Activated effector memory CD4-positive, alpha-beta T cell treated with anti-CD3 and anti-CD28 coated beads, Interleukin-2, amount 50 U/mL, for 16 hours (primary cell): ENCODE data around the gene MTUS2.

Experiments
- DNase-seq: peaks from one replicate; pipeline ENCODE4 v3.0.0-alpha.2; 2020

Gene MTUS2

GRCh38 chr13:29428310-29429181, 608.4 kb downstream of the MTUS2 start:
- DNase-seq = no peak

GRCh38 chr13:29429286-29429900, 609.3 kb downstream of the MTUS2 start:
- no peak for DNase-seq

DNA sequence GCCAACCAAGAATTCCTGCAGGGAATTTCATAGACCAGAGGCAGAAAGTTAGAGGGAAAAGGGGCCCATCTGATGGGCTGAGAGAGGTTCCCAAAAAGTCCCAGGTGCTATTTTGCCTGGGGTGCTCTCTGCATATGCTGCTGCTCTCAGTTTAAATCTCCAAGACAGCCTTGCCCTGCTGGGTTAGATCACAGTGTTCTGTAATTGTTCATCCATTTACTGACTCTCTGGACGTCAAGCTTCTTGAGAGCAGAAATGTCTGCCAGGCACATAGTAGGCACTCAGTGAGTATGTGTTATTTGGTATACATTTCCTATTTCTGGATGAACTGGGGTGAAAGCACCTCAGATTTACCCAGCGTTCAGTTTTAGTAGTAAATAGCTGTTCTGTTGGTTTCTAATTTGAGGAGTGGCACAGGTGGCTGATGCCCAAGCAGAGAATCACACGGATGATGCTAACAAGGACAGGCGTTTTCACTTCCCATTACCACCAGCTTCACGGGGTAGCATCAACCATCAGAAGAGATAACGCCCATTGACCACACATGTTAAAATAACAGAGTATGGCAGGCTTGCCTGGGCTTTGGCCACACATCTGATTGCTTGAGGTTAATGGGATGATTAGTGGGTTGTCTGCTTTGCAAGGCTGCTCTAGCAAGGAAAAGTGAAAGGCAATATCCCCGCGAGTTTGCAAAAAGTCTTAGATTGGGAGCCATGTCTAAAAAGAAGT, 614.2 kb downstream of the MTUS2 start:
- no peak for DNase-seq

DNA sequence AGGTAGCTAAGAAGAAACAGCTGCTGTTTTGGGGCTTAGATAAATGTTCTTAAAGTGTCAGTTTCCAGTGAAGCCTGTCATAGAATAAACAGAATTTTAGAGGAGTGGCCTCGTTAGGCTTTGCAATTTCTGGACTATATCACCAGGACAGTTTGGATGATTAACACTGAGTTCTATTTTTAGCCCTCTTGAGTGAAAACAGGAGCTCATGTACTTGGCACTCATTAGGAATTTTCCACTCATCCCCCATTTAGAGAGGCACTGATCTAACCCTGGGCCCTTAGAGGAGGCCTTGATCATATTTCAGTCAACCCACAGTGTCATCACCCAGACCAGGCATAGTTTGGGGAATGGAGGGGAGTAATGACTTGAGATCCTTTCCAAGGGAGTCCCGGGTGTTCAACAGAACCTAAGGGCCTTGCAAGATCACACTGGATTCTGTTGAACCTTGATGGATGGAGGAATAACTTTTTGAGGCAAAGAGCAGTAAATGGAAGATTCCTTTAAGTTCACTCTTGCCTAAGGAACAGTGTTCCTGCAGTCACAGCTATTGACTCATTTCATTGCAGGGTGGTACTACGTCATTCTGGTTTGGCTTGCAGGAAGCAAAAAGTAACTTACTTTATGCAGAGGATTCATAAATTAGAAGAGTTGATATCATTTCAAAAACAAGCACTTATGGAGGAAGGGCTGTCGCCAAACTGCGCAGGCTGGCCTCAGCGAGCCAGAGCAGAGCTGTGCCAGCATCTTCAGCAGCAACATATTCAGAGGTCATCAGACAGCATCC, 615.2 kb downstream of the MTUS2 start:
- DNase-seq = no peak

DNA sequence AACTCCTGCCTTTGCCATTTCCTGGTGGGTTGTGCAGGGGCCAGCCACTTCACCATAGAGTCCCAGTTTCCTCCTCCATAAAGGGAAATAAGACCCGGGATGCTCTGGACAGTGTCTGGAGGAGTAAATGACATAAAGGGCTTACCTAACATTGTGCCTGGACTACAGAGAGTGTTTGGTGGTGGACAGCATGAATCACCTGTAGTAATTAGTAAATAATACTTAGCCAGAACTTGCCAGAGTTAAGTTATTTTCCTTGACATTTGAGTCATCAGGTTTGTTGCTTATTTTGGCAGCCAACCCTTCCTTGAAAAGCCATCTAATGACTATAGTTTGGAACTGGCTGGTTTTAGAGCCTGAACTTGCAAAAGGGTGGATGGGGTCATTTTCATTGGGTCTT, 616.2 kb downstream of the MTUS2 start:
- no peak for DNase-seq

GRCh38 chr13:29436721-29437280, 616.7 kb downstream of the MTUS2 start:
- DNase-seq = no peak

DNA sequence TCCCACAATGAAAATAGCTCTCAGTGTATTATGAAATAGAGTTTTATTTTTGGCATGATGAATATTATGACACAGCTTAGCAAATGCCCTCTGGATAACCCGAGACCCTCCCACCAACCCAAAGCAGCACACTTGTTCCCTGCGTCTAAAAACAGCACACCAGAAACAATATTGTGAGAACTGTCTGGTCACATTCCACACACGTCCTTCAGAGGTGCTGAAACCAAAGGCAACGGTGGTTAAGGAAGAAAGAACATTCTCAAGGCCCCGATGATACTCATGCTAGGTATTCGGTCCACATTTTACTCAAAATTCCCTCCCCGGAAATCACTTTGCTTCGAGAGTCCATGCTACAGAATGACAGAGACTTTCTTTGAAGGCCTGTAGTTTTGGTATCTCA, 618.6 kb downstream of the MTUS2 start:
- DNase-seq = no peak

DNA sequence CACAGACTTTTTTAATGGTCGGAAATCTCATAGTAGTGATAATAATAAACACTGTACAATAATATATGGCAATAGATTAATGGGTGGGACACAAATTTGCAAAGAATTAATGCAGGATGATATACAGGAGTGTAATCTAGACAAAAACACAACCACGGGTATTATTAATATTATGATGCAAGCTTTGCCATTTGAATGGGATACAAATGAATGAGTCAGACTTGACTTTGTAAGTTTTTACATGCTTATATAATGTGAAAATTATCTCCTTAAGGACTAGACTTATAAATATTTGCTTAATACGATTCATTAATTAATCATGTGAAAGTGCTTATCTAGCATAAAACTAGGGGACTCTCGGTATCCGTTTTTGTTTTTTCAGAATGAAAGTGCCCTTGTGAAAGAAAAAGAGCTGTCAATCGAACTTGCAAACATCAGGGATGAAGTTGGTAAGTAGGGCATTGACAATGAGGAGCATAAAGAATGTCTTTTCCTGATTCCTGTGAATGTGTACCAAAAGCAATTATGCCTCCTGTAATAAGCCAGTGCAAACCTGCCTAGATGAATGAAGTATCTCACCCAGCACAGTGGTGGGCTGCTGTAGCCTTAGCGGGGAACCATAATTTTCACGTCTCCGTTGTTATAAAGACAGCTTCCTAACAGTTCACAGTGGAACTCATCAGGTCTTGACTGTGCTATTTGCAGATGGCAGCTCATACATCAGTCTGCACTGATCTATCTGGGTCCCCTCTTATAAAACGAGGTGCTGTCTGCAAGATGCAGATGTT, 619.7 kb downstream of the MTUS2 start:
- no peak for DNase-seq

- no peak for DNase-seq
These were observed 621.2 kb downstream of the MTUS2 start for GRCh38 chr13:29441306-29441705.

DNA sequence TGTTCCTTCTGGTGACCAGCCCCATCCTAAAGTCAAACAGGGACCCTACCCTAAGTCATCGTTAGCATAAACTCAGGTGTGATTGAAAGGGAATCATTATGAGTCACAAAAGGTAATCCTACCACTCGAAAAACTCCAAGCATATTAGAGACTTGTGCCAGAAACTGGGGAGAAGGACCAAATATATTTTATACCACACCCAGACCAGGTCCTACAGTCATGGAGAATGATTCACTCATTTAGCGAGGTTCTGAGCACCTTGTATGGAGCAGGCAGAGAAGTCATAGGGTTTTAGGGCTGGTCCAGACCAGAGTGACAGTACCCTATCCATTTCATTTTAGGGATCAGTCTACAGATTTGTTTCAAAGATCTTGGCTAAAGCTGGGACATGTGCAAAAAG, 625.9 kb downstream of the MTUS2 start:
- DNase-seq = no peak

GRCh38 chr13:29448174-29448573, 628.0 kb downstream of the MTUS2 start:
- DNase-seq = no peak

DNA sequence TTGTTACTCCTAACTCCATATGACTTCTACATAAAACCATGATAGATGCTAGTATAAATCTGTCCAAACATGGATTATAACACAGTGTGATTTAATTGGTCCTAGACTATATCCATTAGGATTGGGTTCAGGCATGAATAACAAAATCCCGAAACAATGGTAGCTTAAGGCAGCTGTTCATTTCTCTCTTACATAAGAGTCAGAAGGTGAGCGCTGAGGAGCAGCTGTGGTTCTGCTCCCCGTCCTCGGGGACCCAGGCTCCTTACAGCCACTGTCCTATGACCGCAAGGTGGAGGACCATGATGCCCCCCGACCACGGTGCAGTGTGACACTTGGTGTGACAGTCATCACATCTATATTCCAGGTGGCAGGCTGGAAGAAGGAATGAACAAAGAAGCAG, 629.6 kb downstream of the MTUS2 start:
- DNase-seq = no peak

GRCh38 chr13:29451976-29452375, 631.8 kb downstream of the MTUS2 start:
- DNase-seq = no peak

GRCh38 chr13:29452773-29453616, 632.9 kb downstream of the MTUS2 start:
- no peak for DNase-seq

- no peak for DNase-seq
These were observed 633.5 kb downstream of the MTUS2 start for GRCh38 chr13:29453617-29454011.

DNA sequence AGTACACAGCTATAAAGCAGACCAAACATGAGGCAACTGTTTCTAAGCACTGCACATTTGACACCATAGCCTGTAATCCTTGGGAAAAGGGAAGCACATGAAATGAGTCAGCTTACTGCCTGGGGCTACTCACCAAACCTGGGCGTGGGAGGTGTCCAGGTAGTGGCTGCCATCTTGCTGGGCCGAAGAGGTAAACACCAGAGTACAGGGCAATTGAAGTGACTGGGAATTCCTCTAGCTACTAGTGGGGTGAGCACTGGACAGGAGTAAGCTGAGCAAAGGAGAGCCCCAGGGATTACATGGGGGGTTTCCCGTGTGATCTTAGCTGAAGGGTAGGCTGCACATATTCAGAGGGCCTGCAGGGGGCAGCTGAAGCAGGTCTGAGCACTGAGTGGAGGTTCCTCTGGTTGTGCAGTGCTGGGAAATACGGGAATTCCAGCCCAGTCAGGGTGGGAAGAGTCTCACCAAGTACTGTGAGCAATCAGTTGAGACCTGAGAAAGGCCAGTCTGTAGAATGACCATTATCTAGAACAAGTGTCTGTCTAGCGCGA, 634.9 kb downstream of the MTUS2 start:
- no peak for DNase-seq

- no peak for DNase-seq
These were observed 636.3 kb downstream of the MTUS2 start for GRCh38 chr13:29456419-29456818.

GRCh38 chr13:29457299-29457698, 637.2 kb downstream of the MTUS2 start:
- no peak for DNase-seq

DNA sequence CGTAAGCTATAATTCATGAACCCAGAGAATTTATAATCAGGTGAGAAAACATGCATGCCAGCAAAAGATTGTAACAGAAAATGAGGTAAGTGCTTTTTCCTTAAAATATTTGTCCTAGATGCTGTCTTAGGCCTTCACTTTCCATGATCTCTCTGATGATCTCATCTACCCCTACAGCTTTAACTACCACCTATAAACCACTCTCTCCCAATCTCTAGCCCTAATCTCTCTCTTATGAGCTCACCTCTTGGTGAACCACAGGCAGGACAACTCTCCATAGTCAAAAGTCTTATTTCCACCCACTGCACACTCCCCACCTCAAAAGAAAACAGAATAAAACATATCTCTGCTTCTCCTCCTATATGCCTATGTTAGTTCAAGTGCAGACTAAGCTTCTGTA, 638.3 kb downstream of the MTUS2 start:
- DNase-seq = no peak

DNA sequence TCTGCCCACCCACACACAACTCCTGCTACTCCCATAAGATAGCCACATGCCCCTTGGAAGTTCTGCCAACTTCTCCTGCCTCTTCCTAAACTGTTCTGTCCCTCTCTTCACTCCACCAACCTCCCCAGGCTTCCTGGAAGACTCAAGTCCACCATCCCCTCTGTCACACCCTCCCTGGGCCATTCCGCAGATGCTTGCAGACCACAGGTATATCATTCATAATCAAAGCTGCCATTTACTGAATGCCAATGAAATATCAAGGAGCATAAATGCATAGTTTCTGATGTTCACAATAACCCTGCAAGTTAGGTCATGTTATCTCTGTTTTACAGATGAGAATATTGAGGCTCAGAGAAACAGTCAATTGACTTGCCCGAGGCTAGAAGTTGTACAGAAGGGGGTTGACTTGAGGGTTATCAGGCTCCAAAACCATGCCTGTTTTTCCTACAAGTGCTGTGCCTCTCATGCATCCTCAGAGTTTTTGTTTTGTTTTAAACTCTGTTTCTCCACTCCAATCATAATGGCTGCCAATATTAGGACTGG, 639.7 kb downstream of the MTUS2 start:
- no peak for DNase-seq
